ENCODE data around the gene TMC4.

Gene TMC4

DNA sequence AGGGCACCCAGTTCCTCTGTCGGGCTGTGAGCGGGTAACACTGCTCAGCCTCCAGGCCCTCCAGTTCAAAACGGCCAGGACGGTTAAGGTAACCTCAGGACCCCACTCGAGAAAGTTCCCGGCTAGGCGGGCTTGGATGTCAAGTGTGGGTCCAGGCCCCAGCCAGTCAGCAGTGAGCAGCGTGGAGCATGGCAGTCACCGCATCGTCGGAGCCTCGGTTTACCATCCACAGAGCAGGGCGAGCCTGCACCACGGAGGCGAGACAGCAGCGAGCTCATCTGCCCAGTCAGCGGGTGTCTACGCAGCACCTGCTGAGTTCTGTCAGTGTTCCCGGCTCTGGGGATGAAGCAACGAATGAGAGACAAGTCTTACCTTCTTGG, 43.4 kb downstream of the TMC4 start:
- no peak for DNase-seq

DNA sequence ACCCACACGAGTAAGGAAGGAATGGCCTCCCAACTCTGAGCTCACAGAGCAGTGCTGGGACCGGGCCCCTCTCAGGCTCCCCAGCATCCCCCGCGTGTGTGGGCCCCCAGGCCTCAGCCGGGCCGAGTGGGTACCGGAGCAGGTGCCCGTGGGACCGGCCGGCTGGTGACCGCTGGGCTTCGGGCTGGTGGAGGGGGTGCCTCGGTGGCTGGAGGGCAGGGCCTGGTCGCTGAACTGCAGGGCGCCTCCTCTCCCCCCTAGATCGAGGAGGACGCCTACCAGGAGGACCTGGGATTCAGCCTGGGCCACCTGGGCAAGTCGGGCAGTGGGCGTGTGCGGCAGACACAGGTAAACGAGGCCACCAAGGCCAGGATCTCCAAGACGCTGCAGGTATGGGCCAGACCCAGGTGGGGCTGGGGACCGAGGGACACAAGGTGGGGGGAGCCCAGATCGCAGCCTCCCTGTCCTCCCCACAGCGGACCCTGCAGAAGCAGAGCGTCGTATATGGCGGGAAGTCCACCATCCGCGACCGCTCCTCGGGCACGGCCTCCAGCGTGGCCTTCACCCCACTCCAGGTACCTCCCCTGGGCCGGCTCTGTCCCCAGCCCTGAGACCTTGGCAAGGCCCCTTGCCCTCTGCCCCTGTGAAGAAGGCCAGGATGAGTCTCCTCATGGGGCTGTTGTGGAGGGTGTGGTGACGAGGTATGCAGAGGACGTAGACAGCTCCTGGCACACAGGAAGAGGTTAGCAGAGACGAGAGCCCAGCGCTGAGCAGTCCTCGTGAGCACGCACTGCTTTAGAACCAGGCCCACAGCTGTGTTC, 44.0 kb downstream of the TMC4 start:
- no peak for DNase-seq

DNA sequence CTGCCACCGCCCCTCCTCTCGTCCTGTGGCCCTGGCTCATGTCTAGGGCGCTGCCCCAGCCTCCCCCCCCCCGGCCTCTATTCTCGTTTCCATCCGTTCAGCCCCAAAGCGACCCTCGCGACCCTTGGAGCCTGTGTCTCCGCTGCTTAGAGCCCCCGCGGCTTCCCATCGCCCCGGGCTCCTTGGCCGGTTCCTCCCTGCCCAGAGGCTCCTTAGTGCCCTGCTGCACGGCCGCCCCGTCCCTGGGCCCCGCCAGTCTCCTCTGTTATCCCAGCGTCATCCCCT, 44.6 kb downstream of the TMC4 start:
- DNase-seq, result no peak

DNA sequence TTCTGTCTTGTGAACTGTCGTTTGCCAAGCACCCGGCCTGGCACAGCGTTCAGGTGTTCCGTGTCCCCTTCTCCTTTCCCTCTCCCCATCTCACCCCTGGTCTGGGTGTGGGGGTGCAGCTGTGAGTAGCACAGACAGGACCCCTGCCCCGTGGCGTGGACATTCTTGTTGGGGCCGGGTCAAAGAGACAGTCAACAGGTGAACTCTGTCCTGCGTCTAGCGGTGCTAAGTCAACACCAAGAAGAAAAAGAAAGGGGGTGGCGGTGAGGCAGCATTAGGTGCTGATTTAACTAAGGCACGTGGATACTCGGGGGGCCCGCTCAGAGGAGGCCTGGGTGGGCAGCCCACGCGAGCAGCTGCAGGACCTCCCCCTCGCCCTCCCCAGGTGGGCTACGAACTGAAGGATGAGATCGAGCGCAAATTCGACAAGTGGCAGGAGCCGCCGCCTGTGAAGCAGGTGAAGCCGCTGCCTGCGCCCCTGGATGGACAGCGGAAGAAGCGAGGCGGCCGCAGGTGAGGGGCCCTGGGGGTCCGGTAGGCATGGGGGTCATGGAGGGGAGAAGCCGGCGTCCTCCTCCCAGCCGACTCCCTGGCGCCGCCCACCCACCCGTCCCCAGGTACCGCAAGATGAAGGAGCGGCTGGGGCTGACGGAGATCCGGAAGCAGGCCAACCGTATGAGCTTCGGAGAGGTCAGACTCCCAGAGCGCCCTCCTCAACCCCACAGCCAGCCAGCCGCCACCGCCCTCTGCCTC, 45.1 kb downstream of the TMC4 start:
- DNase-seq, result no peak

DNA sequence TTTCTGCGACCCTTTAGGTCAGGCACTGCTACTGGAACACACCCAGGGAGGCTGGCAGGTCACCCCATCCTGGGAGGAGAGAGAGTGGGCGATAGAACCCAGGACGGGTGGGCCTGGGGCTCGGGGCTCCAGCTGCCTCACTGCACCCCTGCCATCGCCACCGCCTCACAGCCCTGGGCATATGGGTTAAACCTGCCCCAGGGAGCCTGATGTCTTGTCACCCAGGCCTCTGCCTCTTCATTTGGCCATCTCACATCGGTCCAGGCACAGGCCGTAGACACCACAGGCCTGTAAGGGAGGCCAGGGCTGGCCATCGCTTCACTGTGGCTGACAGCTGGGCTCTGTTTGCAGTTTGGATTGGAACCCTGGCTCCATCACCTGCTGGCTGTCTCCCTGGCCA, 47.2 kb downstream of the TMC4 start:
- no peak for DNase-seq

DNA sequence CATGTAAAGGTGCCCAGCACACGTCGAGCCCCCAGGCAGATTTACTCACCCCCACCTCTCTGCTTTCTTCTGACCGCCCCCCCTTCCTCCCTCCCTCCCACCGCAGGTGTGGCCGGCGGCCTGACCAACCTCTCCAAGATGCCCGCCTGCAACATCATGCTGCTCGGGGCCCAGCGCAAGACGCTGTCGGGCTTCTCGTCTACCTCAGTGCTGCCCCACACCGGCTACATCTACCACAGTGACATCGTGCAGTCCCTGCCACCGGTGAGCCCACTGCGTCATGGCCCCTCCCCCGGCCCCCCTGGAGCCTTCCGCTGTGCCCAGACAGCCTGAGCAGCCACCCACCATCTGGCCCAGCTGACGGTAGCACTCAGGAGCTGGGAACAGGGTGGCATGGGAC, 48.6 kb downstream of the TMC4 start:
- DNase-seq, result no peak

DNA sequence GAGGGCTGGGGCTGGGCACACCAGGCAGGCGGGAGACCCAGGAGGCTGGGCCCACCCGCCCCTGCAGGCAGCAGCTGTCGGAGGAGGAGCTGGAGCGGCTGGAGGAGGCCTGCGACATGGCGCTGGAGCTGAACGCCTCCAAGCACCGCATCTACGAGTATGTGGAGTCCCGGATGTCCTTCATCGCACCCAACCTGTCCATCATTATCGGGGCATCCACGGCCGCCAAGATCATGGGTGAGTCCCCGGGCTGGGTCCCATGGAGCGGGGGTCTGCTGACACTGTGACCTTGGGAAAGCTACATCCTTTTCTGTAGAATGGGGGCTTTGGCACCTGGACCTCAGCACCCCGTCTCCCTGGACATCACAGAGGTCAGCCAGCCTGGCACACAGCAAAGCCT, 49.3 kb downstream of the TMC4 start:
- no peak for DNase-seq

DNA sequence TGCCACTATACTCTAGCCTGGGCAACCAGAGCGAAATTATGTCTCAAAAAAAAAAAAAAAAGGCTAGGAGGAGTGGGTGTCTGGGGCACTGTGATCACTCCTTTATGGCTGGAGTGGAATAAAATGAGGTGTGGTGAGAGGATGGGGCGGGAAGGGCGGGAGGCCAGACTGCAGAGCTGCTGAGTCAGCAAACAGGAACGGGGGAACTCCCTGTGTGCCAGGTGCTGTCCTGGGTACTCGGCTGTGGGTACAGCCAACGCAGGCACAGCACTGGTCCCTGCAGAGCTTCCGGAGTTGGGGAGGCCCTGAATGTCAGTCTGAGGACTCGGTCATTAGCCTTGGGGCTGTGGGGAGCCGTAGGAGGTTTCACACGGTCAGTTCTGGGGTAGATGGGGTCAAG, 51.7 kb downstream of the TMC4 start:
- no peak for DNase-seq

DNA sequence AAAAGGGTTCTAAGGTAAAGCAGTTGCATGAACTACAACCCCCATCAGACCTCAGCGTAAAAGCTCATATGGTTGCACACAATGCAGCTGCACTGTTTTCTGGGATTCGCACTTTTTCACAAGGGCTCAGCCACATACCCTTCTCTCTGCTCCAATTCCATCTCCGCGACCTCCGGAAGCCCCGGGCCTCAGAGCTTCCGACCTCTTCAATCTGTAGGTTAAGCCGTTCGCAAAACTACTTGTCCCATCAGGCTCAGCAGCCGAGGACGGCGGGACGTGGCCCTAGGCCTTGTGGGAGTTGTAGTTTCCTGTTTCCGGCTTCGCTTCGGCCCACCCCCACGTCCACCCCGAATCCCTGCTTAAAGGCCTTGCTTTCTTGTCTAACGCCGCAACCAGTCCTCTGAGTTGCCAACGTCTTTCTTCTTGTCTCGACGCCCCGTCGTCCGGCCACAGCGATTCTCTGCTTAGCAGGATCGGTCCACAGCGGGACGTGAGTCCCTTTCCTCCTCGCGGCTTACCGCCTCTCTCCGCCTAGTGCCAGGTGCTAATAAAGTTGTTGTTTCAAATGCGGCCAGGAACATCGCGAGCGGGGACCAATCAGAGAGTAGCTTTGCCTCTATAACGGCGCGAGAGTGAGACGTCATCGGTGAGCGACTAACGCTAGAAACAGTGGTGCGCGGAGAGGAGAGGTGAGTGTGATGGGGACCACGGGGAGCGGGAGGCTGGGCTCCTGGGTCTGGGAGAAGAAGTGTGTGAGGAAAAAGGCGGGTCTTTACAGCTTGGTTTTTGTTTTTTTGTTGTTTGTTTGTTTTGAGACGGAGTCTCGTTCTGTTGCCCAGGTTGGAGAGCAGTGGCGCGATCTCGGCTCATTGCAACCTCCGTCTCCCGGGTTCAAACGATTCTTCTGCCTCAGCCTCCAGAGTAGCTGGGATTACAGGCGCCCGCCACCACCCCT, 57.6 kb downstream of the TMC4 start, which contains the start of the genes PRPF31 and TFPT:
Gene PRPF31 (plus strand): TSS at position 646 of the 955 bp plus-strand sequence. CDS start 2,525 bp downstream, outside the sequence.
Gene TFPT (minus strand): TSS at position 549 of the 955 bp plus-strand sequence. CDS start 388 bp downstream, at position 161.
- DNase-seq, result peak; percentile 98 to 99

DNA sequence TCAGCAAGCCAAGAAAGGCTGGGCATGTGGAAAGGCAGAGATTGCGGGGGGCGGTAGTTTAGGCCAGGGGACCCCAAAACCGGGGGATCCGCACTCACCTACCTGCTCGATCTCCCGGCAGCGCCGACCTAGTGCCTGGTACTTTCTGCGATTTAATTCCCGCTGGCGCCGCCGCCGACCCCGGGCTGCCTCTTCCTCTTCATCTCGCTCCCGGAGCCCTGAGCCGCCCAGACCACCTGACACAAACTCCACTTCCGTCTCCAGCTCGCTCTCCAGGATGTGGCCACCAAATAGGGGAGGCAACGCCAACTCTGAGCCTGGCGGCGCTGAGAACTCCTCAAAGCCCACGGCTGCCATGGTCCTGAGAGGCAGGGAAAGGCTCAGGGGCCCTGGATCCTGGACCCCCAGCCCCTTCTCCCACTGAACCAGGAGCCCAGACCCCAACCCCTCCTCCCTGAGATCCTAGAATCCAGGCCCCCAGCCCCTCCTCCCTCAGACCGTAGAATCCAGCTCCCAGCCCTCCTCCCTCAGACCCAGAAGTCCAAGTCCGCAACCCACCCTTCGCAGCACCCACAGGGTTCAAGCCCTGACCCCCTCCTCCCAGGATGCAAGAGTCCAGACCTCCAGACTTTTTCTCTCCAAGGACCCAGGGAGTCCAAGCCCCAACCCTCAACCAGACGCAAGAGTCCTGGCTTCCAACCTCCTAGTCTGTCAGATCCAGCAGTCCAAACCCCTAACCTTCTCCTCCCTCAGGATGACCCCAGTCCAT, 58.4 kb downstream of the TMC4 start:
- peak; percentile 67 to 80 for DNase-seq
